NCI-H187 (cell line): ENCODE results near the gene ZKSCAN2.

Source experiments
- DNase-seq, 2 experiments: peaks; one replicate each; lab custom pipeline; 2025; lab: John Stamatoyannopoulos, UW

ZKSCAN2 gene

GRCh38 chr16:25223964-25224363, 33.7 kb downstream of the ZKSCAN2 start:
- no peak for DNase-seq

- DNase-seq, result no peak
Measured at GRCh38 chr16:25222959-25223358, 34.7 kb downstream of the ZKSCAN2 start.

- DNase-seq, result no peak
Measured at GRCh38 chr16:25219070-25219737, 38.4 kb downstream of the ZKSCAN2 start.

GRCh38 chr16:25217921-25218320, 39.7 kb downstream of the ZKSCAN2 start:
- no peak for DNase-seq

- no peak for DNase-seq
Measured at GRCh38 chr16:25217112-25217511, 40.5 kb downstream of the ZKSCAN2 start.

GRCh38 chr16:25213709-25214397, 43.8 kb downstream of the ZKSCAN2 start:
- no peak for DNase-seq

GRCh38 chr16:25212636-25213035, 45.0 kb downstream of the ZKSCAN2 start:
- no peak for DNase-seq

GRCh38 chr16:25210758-25211157, 46.9 kb downstream of the ZKSCAN2 start:
- DNase-seq, result no peak

GRCh38 chr16:25199457-25199856, 58.2 kb downstream of the ZKSCAN2 start:
- no peak for DNase-seq

- DNase-seq, result no peak
Measured at GRCh38 chr16:25198021-25198420, 59.6 kb downstream of the ZKSCAN2 start.

- DNase-seq, result no peak
Measured at GRCh38 chr16:25194273-25194878, 63.3 kb downstream of the ZKSCAN2 start.

- DNase-seq, result no peak
Measured at GRCh38 chr16:25192096-25192495, 65.5 kb downstream of the ZKSCAN2 start.

- no peak for DNase-seq
Measured at GRCh38 chr16:25189305-25189704, 68.3 kb downstream of the ZKSCAN2 start.

- no peak for DNase-seq
Measured at GRCh38 chr16:25187491-25187795, 70.2 kb downstream of the ZKSCAN2 start.
